Left renal pelvis (tissue), 4 donors: Measurements from ENCODE around the gene FHL3. TPM values are rescaled to one million over a fixed set of nuclear protein-coding genes. Genes with fewer than 3 reads are reported as not detected.

Source experiments
- DNase-seq, 4 donors: peaks; one replicate each; pipeline ENCODE4 v3.0.0-alpha.2; 2013; ENCODE audit warnings: low read depth in 4 of 4, low spot score in 3 of 4
- polyA plus RNA-seq, 4 donors: library from polyadenylated mRNA; unstranded; fragments of 120-200 nt; gene quantifications; one replicate each; pipeline ENCODE4 v1.2.1, GENCODE V29; 2013; ENCODE audit not compliant: insufficient read length in 4 of 4

The FHL3 gene
- polyA plus RNA-seq, 4 donors = 18.0 to 39.2 (median 23.4) TPM

GRCh38 chr1:37947364-37947763 lies 58.0 kb downstream of the FHL3 start:
- no peak for DNase-seq

Other genes starting within 250 kb of the FHL3 start
- under 1 TPM; 0.09 to 0.40 (median 0.24) TPM for gene EPHA10, start 240.4 kb downstream of the FHL3 start, polyA plus RNA-seq
- 1 to 10 TPM; 3.6 to 4.7 (median 4.3) TPM for gene MANEAL, start 211.7 kb downstream of the FHL3 start, polyA plus RNA-seq
- gene C1orf122, start 197.7 kb downstream of the FHL3 start, polyA plus RNA-seq = 10 to 100 TPM; 20.9 to 35.2 (median 23.9) TPM
- gene YRDC, start 197.3 kb downstream of the FHL3 start, polyA plus RNA-seq = 10 to 100 TPM; 12.1 to 14.3 (median 12.6) TPM
- gene MTF1, start 145.9 kb downstream of the FHL3 start, polyA plus RNA-seq = 10 to 100 TPM in 2 of 4 donors, 1 to 10 TPM in 2; 7.7 to 10.9 (median 9.3) TPM
- 10 to 100 TPM; 17.9 to 24.7 (median 20.5) TPM for gene INPP5B, start 58.5 kb downstream of the FHL3 start, polyA plus RNA-seq
- 100 to 1,000 TPM in 3 of 4 donors, 10 to 100 TPM in 1; 91.7 to 115 (median 106) TPM for gene SF3A3, start 15.5 kb downstream of the FHL3 start, polyA plus RNA-seq
- gene UTP11, start 7.2 kb upstream of the FHL3 start, polyA plus RNA-seq = 10 to 100 TPM; 41.5 to 52.3 (median 44.3) TPM
- 1 to 10 TPM in 2 of 4 donors, under 1 TPM in 2; 0.55 to 1.2 (median 1.0) TPM for gene POU3F1, start 41.3 kb upstream of the FHL3 start, polyA plus RNA-seq